Measurements from ENCODE around the gene FOXC1.

- TF ChIP-seq JUNB (IDR thresholded peaks at IDR 0.05), result no peak
- TF ChIP-seq, protein P1, sequence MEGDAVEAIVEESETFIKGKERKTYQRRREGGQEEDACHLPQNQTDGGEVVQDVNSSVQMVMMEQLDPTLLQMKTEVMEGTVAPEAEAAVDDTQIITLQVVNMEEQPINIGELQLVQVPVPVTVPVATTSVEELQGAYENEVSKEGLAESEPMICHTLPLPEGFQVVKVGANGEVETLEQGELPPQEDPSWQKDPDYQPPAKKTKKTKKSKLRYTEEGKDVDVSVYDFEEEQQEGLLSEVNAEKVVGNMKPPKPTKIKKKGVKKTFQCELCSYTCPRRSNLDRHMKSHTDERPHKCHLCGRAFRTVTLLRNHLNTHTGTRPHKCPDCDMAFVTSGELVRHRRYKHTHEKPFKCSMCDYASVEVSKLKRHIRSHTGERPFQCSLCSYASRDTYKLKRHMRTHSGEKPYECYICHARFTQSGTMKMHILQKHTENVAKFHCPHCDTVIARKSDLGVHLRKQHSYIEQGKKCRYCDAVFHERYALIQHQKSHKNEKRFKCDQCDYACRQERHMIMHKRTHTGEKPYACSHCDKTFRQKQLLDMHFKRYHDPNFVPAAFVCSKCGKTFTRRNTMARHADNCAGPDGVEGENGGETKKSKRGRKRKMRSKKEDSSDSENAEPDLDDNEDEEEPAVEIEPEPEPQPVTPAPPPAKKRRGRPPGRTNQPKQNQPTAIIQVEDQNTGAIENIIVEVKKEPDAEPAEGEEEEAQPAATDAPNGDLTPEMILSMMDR (IDR thresholded peaks at IDR 0.05), result no peak
- TF ChIP-seq POLR2A (IDR thresholded peaks at IDR 0.05; ENCODE audit: low read length), result no peak
- TF ChIP-seq JUN (IDR thresholded peaks at IDR 0.05), result no peak
Observed at GRCh38 chr6:1617466-1618310, 8.0 kb downstream of the FOXC1 start.
